Epithelial cell of proximal tubule (primary cell): ENCODE data around the gene CDC42SE2. TPM values are rescaled to one million over a fixed set of nuclear protein-coding genes. Genes with fewer than 3 reads are reported as not detected.

Source experiments
- DNase-seq: peaks from one replicate; pipeline ENCODE4 v3.0.0-alpha.2; 2011; ENCODE audit warnings: low read depth
- H3K4me3 ChIP-seq: 2 replicates; pipeline ENCODE4 v1.5.1; 2011; ENCODE audit warnings: low read depth, mild to moderate bottlenecking, low read length
- total RNA-seq: library from RNA; depleted of rRNA; stranded (reverse); fragments of >200 nt; gene quantifications from 2 replicates; pipeline ENCODE4 v1.2.3, GENCODE V29; 2015
- TF ChIP-seq, protein P1 (sequence below): conservative IDR thresholded peaks from 2 replicates; pipeline ENCODE4 v1.5.1; 2012; ENCODE audit warnings: low read depth, mild to moderate bottlenecking, low read length

CDC42SE2 gene
- total RNA-seq, 1 donor from 2014 or later, result 40.1 TPM

DNA sequence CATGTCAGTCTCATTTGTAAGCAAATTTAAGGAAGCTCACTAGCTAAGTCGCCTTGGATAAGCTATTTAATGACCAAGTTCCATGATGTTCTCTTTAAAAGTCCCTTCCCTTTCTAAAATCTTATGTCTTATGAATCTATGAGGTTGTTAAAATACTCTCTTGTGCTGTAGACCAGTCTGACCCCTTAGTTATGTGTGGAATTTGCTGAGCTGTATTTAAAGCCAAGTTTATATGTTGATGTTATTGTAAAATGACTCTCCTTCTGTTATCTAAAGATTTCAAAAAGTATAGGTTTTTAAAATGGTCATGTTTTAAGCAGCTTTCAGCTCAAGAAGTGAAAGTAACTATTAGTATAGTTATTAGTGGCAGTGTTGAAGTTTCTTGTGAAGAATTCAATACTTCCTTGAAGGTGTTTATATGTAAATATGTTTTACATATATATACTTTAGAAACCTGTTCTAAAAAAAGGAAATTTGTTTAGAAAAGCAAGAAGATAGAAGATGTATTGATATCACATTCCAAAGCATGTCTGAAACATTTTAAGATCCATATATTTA, 92.2 kb downstream of the CDC42SE2 start:
- TF ChIP-seq, protein P1, sequence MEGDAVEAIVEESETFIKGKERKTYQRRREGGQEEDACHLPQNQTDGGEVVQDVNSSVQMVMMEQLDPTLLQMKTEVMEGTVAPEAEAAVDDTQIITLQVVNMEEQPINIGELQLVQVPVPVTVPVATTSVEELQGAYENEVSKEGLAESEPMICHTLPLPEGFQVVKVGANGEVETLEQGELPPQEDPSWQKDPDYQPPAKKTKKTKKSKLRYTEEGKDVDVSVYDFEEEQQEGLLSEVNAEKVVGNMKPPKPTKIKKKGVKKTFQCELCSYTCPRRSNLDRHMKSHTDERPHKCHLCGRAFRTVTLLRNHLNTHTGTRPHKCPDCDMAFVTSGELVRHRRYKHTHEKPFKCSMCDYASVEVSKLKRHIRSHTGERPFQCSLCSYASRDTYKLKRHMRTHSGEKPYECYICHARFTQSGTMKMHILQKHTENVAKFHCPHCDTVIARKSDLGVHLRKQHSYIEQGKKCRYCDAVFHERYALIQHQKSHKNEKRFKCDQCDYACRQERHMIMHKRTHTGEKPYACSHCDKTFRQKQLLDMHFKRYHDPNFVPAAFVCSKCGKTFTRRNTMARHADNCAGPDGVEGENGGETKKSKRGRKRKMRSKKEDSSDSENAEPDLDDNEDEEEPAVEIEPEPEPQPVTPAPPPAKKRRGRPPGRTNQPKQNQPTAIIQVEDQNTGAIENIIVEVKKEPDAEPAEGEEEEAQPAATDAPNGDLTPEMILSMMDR, result no peak
- H3K4me3 ChIP-seq, result no peak overlapping the region
- no peak for DNase-seq

DNA sequence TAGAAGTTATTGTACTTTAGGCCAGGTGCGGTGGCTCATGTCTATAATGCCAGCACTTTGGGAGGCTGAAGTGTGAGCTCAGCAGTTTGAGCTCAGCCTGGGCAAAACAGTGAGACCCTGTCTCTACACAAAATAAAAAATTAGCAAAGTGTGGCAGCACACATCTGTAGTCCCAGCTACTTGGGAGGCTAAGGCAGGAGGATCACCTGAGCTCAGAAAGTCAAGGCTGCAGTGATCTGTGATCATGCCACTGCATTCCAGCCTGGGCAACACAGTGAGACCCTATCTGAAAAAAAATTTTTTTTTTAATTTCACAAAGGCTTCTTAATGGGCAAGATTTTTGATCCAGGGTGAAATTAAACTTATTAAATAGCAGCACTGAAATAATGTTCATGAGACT, 92.8 kb downstream of the CDC42SE2 start:
- DNase-seq, result no peak
- no peak overlapping the region for H3K4me3 ChIP-seq
- TF ChIP-seq, protein P1, result no peak

DNA sequence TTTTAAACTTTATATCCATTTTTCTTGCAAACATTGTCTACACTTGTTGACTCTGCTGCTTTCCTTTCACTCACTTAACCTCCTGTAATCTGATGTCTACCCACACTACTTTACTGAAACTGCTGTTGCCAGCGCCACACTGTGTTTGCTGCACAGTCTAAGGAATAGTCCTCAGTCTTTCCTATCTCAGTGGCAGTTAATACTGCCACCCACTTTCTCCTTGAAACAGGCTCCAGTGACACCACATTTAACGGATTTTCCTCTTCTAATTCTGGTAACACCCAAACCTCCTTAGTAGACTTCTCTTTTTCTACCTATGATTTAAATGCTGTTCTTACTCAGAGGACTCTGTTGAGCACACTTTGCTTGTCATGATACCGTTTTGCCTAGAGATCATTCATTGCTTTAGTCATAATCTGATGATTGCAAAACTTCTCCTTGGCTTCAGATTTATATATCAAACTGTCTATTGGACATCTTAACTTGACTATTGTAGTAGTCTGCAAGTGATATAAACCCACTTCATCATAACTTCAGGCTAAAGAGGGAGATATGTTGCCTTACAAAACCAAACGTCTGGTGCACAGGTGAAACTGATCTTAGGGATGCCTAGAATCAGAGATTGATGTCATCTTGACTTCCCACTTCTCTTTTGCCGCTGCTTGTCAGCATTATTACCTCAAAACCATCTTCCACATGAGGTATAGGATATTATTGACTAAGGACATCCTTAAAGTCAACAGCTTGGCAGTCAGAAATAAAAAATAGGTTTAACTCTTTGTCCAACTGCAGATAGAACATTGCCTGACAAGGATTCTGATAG, 94.1 kb downstream of the CDC42SE2 start:
- TF ChIP-seq, protein P1, result no peak
- H3K4me3 ChIP-seq, result no peak overlapping the region
- no peak for DNase-seq

DNA sequence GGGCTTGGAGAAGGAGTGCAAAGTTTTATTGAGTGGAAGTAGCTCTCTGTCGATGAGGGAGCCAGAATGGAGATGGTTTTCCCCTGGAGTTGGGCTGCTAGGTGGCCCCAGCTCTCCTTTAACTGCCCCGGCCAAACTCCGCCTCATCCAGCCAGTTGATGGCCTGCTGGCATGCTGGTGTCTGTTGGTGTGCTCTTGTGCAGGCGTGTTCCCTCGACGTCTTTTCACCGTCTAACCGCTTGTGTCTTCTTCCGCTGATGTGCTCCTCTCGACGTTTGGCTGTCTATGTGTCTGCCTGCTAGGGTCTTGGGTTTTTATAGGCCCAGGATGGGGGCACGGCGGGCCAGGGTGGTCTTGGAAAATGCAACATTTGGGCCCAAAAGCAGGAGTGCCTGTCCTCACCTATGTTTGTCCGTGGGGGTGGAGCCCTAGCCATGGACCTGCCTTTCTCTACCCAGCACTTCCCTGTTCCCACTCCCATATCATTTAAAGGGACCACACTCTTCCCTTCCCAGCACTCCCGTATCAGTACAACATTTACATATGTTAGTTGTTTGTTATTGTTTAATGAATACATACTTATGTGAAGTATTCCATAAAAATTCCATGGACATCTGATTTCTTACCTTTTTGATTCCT, 97.9 kb downstream of the CDC42SE2 start:
- no peak for DNase-seq
- no peak overlapping the region for H3K4me3 ChIP-seq
- TF ChIP-seq, protein P1, result no peak

DNA sequence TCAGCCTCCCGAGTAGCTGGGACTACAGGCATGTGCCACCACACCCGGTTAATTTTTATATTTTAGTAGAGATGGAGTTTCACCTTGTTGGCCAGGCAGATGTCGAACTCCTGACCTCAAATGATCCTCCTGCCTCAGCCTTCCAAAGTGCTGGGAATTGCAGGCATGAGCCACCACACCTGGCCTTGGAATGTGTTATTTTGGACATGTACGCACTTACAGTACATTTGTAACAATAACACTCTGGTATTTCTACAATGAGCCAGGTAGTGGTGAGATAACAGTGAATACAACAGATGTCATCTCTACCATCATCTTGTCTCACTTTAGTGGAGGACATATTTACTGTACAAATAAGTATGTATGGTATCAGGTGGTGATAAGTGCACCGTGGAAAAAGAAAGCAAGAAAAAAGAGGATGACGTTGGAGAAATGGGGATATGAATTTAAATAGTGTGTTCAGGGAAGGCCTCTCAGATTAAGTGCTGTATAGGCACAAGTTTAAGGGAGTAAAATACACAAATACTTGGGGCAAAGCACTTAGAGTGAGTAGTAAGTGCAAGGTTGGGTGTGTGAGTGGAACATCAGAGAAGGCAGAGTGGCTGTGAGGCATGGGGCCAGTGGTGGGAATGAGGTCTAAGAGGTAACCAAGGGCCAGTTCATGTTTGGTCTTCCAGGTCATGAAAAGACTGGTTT, 100.1 kb downstream of the CDC42SE2 start:
- no peak overlapping the region for H3K4me3 ChIP-seq
- TF ChIP-seq, protein P1, result no peak
- DNase-seq, result no peak

DNA sequence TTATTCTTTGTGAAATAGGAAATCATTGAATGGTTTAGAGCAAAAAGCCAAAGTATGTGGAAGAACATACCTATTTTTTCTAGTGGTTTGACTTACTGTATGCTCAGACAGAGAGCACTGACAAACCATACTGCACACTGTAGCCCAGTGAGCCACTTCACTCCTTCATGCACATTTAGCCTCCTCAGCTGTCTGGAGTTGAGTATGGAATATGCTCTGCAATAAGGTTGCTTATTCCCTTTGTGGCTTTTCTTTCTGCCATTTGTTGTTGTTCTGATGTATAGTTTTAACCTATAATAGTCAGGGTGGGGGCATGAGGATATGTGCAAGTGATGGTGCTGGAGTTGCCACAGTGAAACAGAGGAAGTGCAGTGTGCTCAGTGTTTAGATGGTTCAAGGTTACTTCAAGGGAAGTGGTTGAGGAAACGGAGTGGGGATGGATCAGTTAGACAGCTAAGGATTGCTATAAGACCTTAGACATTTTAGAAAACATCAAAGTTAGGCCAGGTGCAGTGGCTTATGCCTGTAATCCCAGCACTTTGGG, 100.7 kb downstream of the CDC42SE2 start:
- TF ChIP-seq, protein P1, result no peak
- H3K4me3 ChIP-seq, result no peak overlapping the region
- DNase-seq, result no peak
